HepG2 (cell line): ENCODE results near the gene TRIM9. TPM values are rescaled to one million over a fixed set of nuclear protein-coding genes. Genes with fewer than 3 reads are reported as not detected.
A peak's percentile ranks its signal among the peaks of the same experiment; 100 is the strongest.

Experiments
- ATF7-NPFF ChIP-seq: sonication (generic); formaldehyde crosslinking; IDR thresholded peaks from 2 replicates; pipeline ENCODE4 v1.8.1; 2023; ENCODE audit warnings: mild to moderate bottlenecking, low read depth, missing genetic modification reagents, moderate library complexity
- FOXM1 ChIP-seq: sonication (generic); formaldehyde crosslinking; IDR thresholded peaks from 2 replicates; pipeline ENCODE4 v1.5.0; 2020; ENCODE audit warnings: missing genetic modification reagents
- IKZF4 ChIP-seq: sonication (generic); formaldehyde crosslinking; IDR thresholded peaks from 2 replicates; pipeline ENCODE4 v1.5.1; 2020; ENCODE audit warnings: borderline replicate concordance, mild to moderate bottlenecking, low read depth, missing genetic modification reagents; ENCODE audit errors: not compliant biosample characterization
- JUNB ChIP-seq: sonication (generic); formaldehyde crosslinking; IDR thresholded peaks from 2 replicates; pipeline ENCODE4 v1.8.0; 2022; ENCODE audit warnings: missing genetic modification reagents, mild to moderate bottlenecking, borderline replicate concordance
- NR2C2 ChIP-seq: sonication (generic); formaldehyde crosslinking; IDR thresholded peaks from 2 replicates; pipeline ENCODE4 v1.4.0; 2020; ENCODE audit warnings: missing genetic modification reagents, mild to moderate bottlenecking, moderate library complexity, borderline replicate concordance
- PHF8 ChIP-seq: sonication (generic); formaldehyde crosslinking; IDR thresholded peaks from 2 replicates; pipeline ENCODE4 v1.5.0; 2020; ENCODE audit warnings: missing genetic modification reagents
- SP4 ChIP-seq: sonication (generic); formaldehyde crosslinking; IDR thresholded peaks from 2 replicates; pipeline ENCODE4 v1.8.1; 2023; ENCODE audit warnings: mild to moderate bottlenecking, missing genetic modification reagents
- SSRP1 ChIP-seq: IDR thresholded peaks from 2 replicates; pipeline ENCODE4 v1.6.1; 2016; ENCODE audit warnings: control low read depth
- ZBTB7A ChIP-seq: sonication (generic); formaldehyde crosslinking; IDR thresholded peaks from 2 replicates; pipeline ENCODE4 v1.8.0; 2022; ENCODE audit warnings: mild to moderate bottlenecking, missing genetic modification reagents
- ZNF24 ChIP-seq: fragments of 450-650 bp; IDR thresholded peaks from 2 replicates; pipeline ENCODE4 v1.6.1; 2017; ENCODE audit warnings: antibody characterized with exemption, mild to moderate bottlenecking
- ZNF678 ChIP-seq: sonication (generic); formaldehyde crosslinking; IDR thresholded peaks from 2 replicates; pipeline ENCODE4 v1.4.0; 2020; ENCODE audit warnings: mild to moderate bottlenecking, missing genetic modification reagents
- polyA plus RNA-seq, 8 experiments: library from polyadenylated mRNA; depleted of rRNA in 3 of 8; stranded (reverse) in 7 of 8; unstranded in 1 of 8; fragments of >200 nt; fragmentation: Illumina TruSeq in 4 of 8; extraction: Trizol in 4 of 8; gene quantifications; 2 replicates each; pipeline versions ENCODE4 v1.2.1 to v1.2.3, GENCODE V29; 2011 to 2016; ENCODE audit warnings: low read depth in 4 of 8, missing spikeins in 1 of 8, mixed read lengths in 1 of 8; ENCODE audit not compliant: insufficient read depth in 1 of 8
- total RNA-seq, 5 experiments: library from RNA; depleted of rRNA; stranded (reverse); fragments of >200 nt; fragmentation: Illumina TruSeq; extraction: Trizol; gene quantifications; 2 replicates each; pipeline ENCODE4 v1.2.3, GENCODE V29; 2016; ENCODE audit warnings: low read depth in 1 of 5
- TF ChIP-seq, protein P1 (sequence below): sonication (generic); formaldehyde crosslinking; IDR thresholded peaks from 2 replicates; pipeline ENCODE4 v1.5.1; 2020; ENCODE audit warnings: mild to moderate bottlenecking, missing genetic modification reagents, moderate library complexity
- TF ChIP-seq, protein P2 (sequence below): sonication (generic); formaldehyde crosslinking; IDR thresholded peaks from one replicate; pipeline ENCODE4 v1.5.1; 2020; ENCODE audit warnings: mild to moderate bottlenecking, missing genetic modification reagents; ENCODE audit errors: not compliant biosample characterization
- TF ChIP-seq, protein P3 (sequence below): sonication (generic); formaldehyde crosslinking; IDR thresholded peaks from 2 replicates; pipeline ENCODE4 v1.5.0; 2020; ENCODE audit warnings: mild to moderate bottlenecking, missing genetic modification reagents, moderate library complexity

The TRIM9 gene
- total and polyA plus RNA-seq, 2 of the 13 experiments (the other 11 are each of a cell fraction or from before 2014, with no cell fraction given), result 0.04 to 0.07 TPM

- TF ChIP-seq ZNF24 (no peak), SSRP1 (CRISPR knock-in tag) (no peak), IKZF4 (CRISPR knock-in tag) (peak; percentile 64), PHF8 (CRISPR knock-in tag) (no peak), ATF7-NPFF (CRISPR knock-in tag) (peak; percentile 65; the same call in 1 of the 2 replicates), JUNB (0 out of 2 replicates have a peak, but pooled peaks have one; percentile 23), SP4 (CRISPR knock-in tag) (peak; percentile 79), FOXM1 (CRISPR knock-in tag) (no peak), NR2C2 (CRISPR knock-in tag) (no peak), ZNF678 (CRISPR knock-in tag) (peak; percentile 46; the same call in 1 of the 2 replicates), ZBTB7A (no peak)
- TF ChIP-seq, protein P1, sequence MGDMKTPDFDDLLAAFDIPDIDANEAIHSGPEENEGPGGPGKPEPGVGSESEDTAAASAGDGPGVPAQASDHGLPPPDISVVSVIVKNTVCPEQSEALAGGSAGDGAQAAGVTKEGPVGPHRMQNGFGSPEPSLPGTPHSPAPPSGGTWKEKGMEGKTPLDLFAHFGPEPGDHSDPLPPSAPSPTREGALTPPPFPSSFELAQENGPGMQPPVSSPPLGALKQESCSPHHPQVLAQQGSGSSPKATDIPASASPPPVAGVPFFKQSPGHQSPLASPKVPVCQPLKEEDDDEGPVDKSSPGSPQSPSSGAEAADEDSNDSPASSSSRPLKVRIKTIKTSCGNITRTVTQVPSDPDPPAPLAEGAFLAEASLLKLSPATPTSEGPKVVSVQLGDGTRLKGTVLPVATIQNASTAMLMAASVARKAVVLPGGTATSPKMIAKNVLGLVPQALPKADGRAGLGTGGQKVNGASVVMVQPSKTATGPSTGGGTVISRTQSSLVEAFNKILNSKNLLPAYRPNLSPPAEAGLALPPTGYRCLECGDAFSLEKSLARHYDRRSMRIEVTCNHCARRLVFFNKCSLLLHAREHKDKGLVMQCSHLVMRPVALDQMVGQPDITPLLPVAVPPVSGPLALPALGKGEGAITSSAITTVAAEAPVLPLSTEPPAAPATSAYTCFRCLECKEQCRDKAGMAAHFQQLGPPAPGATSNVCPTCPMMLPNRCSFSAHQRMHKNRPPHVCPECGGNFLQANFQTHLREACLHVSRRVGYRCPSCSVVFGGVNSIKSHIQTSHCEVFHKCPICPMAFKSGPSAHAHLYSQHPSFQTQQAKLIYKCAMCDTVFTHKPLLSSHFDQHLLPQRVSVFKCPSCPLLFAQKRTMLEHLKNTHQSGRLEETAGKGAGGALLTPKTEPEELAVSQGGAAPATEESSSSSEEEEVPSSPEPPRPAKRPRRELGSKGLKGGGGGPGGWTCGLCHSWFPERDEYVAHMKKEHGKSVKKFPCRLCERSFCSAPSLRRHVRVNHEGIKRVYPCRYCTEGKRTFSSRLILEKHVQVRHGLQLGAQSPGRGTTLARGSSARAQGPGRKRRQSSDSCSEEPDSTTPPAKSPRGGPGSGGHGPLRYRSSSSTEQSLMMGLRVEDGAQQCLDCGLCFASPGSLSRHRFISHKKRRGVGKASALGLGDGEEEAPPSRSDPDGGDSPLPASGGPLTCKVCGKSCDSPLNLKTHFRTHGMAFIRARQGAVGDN (CRISPR knock-in tag), result peak; percentile 63; the same call in 1 of the 2 replicates
- TF ChIP-seq, protein P2, sequence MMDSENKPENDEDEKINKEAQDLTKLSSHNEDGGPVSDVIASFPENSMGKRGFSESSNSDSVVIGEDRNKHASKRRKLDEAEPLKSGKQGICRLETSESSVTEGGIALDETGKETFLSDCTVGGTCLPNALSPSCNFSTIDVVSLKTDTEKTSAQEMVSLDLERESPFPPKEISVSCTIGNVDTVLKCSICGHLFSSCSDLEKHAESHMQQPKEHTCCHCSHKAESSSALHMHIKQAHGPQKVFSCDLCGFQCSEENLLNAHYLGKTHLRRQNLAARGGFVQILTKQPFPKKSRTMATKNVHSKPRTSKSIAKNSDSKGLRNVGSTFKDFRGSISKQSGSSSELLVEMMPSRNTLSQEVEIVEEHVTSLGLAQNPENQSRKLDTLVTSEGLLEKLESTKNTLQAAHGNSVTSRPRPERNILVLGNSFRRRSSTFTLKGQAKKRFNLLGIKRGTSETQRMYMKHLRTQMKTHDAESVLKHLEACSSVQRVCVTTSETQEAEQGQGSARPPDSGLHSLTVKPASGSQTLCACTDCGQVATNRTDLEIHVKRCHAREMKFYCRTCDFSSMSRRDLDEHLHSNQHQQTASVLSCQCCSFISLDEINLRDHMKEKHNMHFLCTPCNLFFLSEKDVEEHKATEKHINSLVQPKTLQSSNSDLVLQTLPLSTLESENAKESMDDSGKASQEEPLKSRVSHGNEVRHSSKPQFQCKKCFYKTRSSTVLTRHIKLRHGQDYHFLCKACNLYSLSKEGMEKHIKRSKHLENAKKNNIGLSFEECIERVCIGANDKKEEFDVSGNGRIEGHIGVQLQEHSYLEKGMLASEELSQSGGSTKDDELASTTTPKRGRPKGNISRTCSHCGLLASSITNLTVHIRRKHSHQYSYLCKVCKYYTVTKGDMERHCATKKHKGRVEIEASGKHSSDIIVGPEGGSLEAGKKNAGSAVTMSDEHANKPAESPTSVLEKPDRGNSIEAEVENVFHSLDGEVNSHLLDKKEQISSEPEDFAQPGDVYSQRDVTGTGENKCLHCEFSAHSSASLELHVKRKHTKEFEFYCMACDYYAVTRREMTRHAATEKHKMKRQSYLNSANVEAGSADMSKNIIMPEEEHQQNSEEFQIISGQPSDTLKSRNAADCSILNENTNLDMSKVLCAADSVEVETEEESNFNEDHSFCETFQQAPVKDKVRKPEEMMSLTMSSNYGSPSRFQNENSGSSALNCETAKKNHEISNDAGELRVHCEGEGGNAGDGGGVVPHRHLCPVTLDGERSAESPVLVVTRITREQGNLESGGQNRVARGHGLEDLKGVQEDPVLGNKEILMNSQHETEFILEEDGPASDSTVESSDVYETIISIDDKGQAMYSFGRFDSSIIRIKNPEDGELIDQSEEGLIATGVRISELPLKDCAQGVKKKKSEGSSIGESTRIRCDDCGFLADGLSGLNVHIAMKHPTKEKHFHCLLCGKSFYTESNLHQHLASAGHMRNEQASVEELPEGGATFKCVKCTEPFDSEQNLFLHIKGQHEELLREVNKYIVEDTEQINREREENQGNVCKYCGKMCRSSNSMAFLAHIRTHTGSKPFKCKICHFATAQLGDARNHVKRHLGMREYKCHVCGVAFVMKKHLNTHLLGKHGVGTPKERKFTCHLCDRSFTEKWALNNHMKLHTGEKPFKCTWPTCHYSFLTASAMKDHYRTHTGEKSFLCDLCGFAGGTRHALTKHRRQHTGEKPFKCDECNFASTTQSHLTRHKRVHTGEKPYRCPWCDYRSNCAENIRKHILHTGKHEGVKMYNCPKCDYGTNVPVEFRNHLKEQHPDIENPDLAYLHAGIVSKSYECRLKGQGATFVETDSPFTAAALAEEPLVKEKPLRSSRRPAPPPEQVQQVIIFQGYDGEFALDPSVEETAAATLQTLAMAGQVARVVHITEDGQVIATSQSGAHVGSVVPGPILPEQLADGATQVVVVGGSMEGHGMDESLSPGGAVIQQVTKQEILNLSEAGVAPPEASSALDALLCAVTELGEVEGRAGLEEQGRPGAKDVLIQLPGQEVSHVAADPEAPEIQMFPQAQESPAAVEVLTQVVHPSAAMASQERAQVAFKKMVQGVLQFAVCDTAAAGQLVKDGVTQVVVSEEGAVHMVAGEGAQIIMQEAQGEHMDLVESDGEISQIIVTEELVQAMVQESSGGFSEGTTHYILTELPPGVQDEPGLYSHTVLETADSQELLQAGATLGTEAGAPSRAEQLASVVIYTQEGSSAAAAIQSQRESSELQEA (CRISPR knock-in tag), result peak; percentile 24
- TF ChIP-seq, protein P3, sequence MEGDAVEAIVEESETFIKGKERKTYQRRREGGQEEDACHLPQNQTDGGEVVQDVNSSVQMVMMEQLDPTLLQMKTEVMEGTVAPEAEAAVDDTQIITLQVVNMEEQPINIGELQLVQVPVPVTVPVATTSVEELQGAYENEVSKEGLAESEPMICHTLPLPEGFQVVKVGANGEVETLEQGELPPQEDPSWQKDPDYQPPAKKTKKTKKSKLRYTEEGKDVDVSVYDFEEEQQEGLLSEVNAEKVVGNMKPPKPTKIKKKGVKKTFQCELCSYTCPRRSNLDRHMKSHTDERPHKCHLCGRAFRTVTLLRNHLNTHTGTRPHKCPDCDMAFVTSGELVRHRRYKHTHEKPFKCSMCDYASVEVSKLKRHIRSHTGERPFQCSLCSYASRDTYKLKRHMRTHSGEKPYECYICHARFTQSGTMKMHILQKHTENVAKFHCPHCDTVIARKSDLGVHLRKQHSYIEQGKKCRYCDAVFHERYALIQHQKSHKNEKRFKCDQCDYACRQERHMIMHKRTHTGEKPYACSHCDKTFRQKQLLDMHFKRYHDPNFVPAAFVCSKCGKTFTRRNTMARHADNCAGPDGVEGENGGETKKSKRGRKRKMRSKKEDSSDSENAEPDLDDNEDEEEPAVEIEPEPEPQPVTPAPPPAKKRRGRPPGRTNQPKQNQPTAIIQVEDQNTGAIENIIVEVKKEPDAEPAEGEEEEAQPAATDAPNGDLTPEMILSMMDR (CRISPR knock-in tag), result peak; percentile 12; the same call in 1 of the 2 replicates
These were observed at the start of gene TRIM9 (continued) for GRCh38 chr14:51094901-51095853.
